HAP-1 (cell line): ENCODE data around the gene MITD1.
"Not testable (repeated sequence)": the region's sequence is repeated elsewhere in the genome, so short reads cannot be mapped to it uniquely, and the experiment has no call there.

Experiments used
- DNase-seq, 2 experiments: peaks; one replicate each; pipeline ENCODE4 v3.0.0-alpha.2; 2016 to 2020; ENCODE audit warnings: low spot score in 2 of 2
- H3K27me3 ChIP-seq: fragments of 250-450 bp; sonication (Bioruptor Pico); 2 replicates; pipeline ENCODE4 v1.5.1; 2020; ENCODE audit warnings: low read depth, mild to moderate bottlenecking, moderate library complexity
- H3K36me3 ChIP-seq: fragments of 250-450 bp; sonication (Bioruptor Pico); replicated peaks from 2 replicates; pipeline ENCODE4 v1.5.1; 2020; ENCODE audit warnings: mild to moderate bottlenecking
- H3K4me1 ChIP-seq: fragments of 250-450 bp; sonication (Bioruptor Pico); 2 replicates; pipeline ENCODE4 v1.5.1; 2020; ENCODE audit warnings: mild to moderate bottlenecking
- H3K4me3 ChIP-seq: fragments of 250-450 bp; sonication (Bioruptor Pico); 2 replicates; pipeline ENCODE4 v1.5.1; 2020; ENCODE audit warnings: mild to moderate bottlenecking, moderate library complexity
- H3K9me3 ChIP-seq: fragments of 250-450 bp; sonication (Bioruptor Pico); 2 replicates; pipeline ENCODE4 v1.5.1; 2020; ENCODE audit warnings: mild to moderate bottlenecking, moderate library complexity
- in situ Hi-C: fragments of 300-500 bp; cut with MboI; formaldehyde crosslinking; loops from 3 replicates; pipeline ENCODE4 v1.14.3; 2020; ENCODE audit warnings: low sequenced_read_pairs, inconsistent platforms, mixed read lengths

The MITD1 gene

DNA sequence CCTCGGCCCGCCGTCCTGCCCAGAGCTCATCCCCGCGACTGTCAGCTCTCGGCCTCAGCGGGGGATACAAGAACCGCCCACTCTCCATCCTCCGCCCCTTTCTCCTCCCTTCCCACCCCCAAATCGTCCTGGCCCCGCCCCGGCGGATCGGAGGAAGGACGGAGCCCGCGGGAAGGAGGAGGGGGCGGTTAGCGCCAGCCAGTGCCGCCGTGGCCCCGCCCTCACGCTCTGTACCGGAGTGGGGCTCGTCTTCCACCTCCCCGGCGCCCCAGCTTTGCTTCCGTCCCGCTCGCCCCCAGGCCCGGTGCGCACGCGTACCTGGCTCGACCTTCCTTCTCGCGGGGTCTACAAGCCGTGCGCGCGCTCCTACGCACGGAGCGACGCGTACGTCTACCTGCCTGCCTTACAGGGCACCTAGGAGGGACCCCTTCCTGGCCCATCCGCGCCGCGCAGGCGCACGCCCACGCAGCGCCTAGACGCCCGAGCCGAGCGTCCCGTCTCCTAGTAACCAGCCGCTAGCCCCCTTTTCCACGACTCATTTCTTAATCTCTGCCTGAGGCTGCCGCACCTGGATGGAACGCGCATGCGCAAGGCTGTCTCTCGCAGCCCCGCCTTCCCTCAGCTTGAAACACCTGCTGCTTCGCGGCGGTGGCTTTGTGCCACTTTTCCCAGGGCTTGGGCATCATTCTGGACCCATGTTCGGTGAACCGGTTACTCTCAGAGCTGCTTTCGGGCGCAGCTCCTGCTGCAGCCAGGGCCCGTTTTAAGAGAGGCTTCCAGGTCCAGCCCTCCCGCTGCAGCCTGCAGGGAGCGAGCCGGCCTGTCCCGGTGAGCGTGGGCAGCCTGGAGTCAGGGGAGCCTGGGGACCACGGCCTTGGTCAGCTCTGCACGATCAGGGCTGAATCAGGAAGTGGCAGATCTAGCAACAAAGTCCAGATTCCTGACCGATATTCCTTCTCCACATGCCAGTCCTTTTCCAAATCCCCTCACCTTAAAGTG is 39.4 kb downstream of the MITD1 start, which contains the start of gene C2orf15:
C2orf15 (plus strand) TSS at position 598 of the 999 bp plus-strand sequence. CDS start 8,852 bp downstream, outside the sequence.
- DNase-seq: peak; percentile 85 to 97
- Histone ChIP-seq H3K9me3 (no peaks in the 10 kb centered on the region), H3K36me3 (no peaks in the 10 kb centered on the region), H3K27me3 (no peaks in the 10 kb centered on the region), H3K4me3 (peak within 1 kb of the TSS; percentile 93), H3K4me1 (peaks cover 14% of the 10 kb centered on the region)
- in situ Hi-C loops: no loop called here

DNA sequence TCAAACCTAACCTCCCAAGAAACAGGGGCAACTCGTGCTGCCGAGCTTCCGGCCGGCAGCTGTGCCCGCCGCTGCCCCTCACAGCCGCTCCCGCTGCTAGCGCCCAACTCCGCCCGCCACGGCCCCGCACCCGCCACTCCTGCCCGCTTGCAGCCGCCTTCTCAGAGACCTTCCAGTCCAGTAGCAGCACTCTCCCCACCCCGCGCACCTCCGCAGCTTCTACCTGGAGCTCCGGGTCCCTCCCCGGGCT is 40.1 kb downstream of the MITD1 start:
- Histone ChIP-seq H3K9me3 (no peaks in the 10 kb centered on the region), H3K36me3 (no peaks in the 10 kb centered on the region), H3K4me1 (peaks cover 14% of the 10 kb centered on the region), H3K4me3 (peak overlapping the region; percentile 93), H3K27me3 (no peaks in the 10 kb centered on the region)
- in situ Hi-C loops: no loop called here
- no peak for DNase-seq

DNA sequence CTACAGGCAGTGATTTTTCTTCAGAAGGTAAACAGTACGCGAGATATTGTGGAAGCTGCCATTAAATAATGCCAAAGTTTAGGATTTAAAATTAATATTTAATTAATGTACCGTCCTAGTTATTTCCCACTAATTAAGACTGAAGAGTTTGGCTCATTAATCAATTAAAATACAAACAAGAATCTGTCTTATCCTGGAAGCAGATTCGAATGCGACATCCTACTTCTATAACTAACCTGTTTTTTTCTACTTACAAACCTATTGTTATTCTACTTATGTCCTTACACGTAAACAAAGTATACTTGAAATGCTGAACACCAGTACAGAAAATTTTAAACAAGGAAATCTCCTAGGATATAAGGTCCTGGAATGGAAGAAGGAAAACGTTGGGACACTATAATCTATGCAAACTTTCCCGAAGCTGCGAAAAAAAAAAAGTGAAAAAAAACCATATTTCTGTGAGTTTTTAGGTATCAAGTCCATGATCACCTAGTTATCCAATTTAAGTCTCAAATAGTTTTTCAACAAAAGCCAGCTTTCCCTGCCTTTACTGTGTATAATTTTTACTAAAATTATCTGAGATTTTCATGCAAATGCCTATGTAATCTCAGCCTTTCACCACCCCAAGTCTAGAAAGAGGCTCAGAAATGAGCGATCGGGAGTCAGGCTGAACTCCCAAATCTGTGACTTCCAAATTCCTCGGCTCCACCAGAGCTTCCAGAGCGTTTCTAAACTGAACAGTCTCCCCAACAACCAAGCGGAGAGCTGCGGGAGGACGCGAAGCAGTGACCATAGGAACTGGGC is 40.6 kb downstream of the MITD1 start:
- Histone ChIP-seq H3K9me3 (no peaks in the 10 kb centered on the region), H3K4me3 (peak overlapping the region; percentile 93), H3K4me1 (peaks cover 14% of the 10 kb centered on the region), H3K27me3 (no peaks in the 10 kb centered on the region), H3K36me3 (no peaks in the 10 kb centered on the region)
- peak in 1 of 2 experiments; percentile 41 for DNase-seq
- in situ Hi-C loops: no loop called here

GRCh38 chr2:99139003-99139402 is 41.9 kb downstream of the MITD1 start:
- Histone ChIP-seq H3K27me3 (no peaks in the 10 kb centered on the region), H3K9me3 (no peaks in the 10 kb centered on the region; the same call in 1 of the 2 replicates), H3K4me1 (peaks cover 14% of the 10 kb centered on the region), H3K4me3 (no peak overlapping the region), H3K36me3 (no peaks in the 10 kb centered on the region)
- DNase-seq: no peak
- in situ Hi-C loops: no loop called here

DNA sequence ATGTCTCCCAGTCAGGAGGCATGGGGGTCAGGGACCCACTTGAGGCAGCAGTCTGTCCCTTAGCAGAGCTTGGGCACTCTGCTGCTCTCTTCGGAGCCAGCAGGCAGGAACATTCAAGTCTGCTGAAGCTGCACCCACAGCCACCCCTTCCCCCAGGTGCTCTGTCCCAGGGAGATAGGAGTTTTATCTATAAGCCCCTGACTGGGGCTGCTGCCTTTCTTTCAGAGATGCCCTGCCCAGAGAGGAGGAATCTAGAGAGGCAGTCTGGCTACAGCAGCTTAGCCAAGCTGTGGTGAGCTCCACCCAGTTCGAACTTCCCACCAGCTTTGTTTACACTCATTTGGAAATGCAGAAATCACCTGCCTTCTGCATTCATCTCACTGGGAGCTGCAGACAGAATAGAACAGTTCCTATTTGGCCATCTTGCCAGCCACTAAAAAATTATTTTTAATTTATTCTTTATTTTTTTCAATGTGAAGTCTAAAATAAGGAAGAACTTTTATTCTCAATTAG is 45.8 kb downstream of the MITD1 start:
- H3K4me1 ChIP-seq, H3K36me3 ChIP-seq, H3K4me3 ChIP-seq, DNase-seq, H3K27me3 ChIP-seq, in situ Hi-C loops: not testable (repeated sequence)
- H3K9me3 ChIP-seq: peaks cover 10% of the 10 kb centered on the region

DNA sequence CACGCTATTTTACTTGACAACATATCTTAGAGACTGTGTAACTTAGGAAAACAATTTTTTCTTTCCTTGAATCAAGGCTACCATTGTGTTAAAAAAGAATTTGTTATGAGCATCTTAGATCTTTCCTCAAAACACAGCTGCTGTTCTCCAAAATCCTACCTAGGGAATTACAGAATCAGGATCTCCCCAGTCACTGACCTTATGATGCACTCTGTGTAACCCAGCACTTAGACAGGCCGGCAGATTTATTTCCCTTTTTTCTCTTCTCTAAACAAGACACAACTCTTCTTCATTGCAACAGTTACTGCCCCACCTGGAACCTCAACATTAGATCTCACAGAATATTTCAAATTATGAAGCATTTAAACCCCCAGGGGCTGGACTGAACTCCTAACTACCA is 52.9 kb downstream of the MITD1 start:
- in situ Hi-C loops: no loop called here
- H3K36me3 ChIP-seq: no peaks in the 10 kb centered on the region; the same call in 1 of the 2 replicates
- no peak for DNase-seq

More for the DNA sequence above, 52.9 kb downstream of the MITD1 start:
- Histone ChIP-seq H3K27me3 (no peaks in the 10 kb centered on the region), H3K4me3 (no peak overlapping the region), H3K9me3 (peaks cover 10% of the 10 kb centered on the region), H3K4me1 (no peaks in the 10 kb centered on the region)
